ENCODE measurements around the gene ETV6.
"Not testable (repeated sequence)": the region's sequence is repeated elsewhere in the genome, so short reads cannot be mapped to it uniquely, and the experiment has no call there.

Gene ETV6

GRCh38 chr12:11905534-11905933 is 256.1 kb downstream of the ETV6 start:
- no peaks in the 10 kb centered on the region for H3K4me1 ChIP-seq (ENCODE audit: control insufficient read depth, insufficient read depth, low read length)
- H3K9me3 ChIP-seq (ENCODE audit: control insufficient read depth, insufficient read depth, low read depth, low read length): peaks cover 33% of the 10 kb centered on the region
- H3K27me3 ChIP-seq (ENCODE audit: control insufficient read depth, insufficient read depth, low read length): no peaks in the 10 kb centered on the region
- no peaks in the 10 kb centered on the region for H3K36me3 ChIP-seq (ENCODE audit: control insufficient read depth, insufficient read depth, low read length)
- no peak overlapping the region for H3K27ac ChIP-seq (ENCODE audit: low read depth, low read length)
- H3K4me3 ChIP-seq (ENCODE audit: low read depth, low read length): no peak overlapping the region
- no peak overlapping the region for H3K9ac ChIP-seq (ENCODE audit: low read length)

GRCh38 chr12:11906286-11906935 is 256.9 kb downstream of the ETV6 start:
- Histone ChIP-seq H3K9ac (ENCODE audit: low read length) (no peak overlapping the region), H3K9me3 (ENCODE audit: control insufficient read depth, insufficient read depth, low read depth, low read length) (peaks cover 33% of the 10 kb centered on the region), H3K27me3 (ENCODE audit: control insufficient read depth, insufficient read depth, low read length) (no peaks in the 10 kb centered on the region), H3K36me3 (ENCODE audit: control insufficient read depth, insufficient read depth, low read length) (no peaks in the 10 kb centered on the region), H3K4me1 (ENCODE audit: control insufficient read depth, insufficient read depth, low read length) (no peaks in the 10 kb centered on the region), H3K27ac (ENCODE audit: low read depth, low read length) (no peak overlapping the region), H3K4me3 (ENCODE audit: low read depth, low read length) (no peak overlapping the region)

GRCh38 chr12:11907625-11908024 is 258.2 kb downstream of the ETV6 start:
- Histone ChIP-seq H3K4me1 (ENCODE audit: control insufficient read depth, insufficient read depth, low read length) (no peaks in the 10 kb centered on the region), H3K27me3 (ENCODE audit: control insufficient read depth, insufficient read depth, low read length) (no peaks in the 10 kb centered on the region), H3K9ac (ENCODE audit: low read length) (no peak overlapping the region), H3K9me3 (ENCODE audit: control insufficient read depth, insufficient read depth, low read depth, low read length) (peaks cover 33% of the 10 kb centered on the region), H3K27ac (ENCODE audit: low read depth, low read length) (no peak overlapping the region), H3K36me3 (ENCODE audit: control insufficient read depth, insufficient read depth, low read length) (no peaks in the 10 kb centered on the region), H3K4me3 (ENCODE audit: low read depth, low read length) (no peak overlapping the region)

DNA sequence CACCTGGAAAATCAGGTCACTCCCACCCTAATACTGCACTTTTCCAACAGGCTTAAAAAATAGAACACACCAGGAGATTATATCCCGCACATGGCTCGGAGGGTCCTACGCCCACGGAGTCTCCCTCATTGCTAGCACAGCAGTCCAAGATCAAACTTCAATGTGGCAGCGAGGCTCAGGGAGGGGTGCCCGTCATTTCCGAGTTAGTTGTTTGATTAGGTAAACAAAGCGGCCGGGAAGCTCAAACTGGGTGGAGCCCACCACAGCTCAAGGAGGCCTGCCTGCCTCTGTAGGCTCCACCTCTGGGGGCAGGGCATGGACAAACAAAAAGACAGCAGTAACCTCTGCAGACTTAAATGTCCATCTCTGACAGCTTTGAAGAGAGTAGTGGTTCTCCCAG is 259.9 kb downstream of the ETV6 start:
- not testable (repeated sequence) for H3K4me3 ChIP-seq (ENCODE audit: low read depth, low read length); H3K4me1 ChIP-seq (ENCODE audit: control insufficient read depth, insufficient read depth, low read length); H3K27me3 ChIP-seq (ENCODE audit: control insufficient read depth, insufficient read depth, low read length); H3K9ac ChIP-seq (ENCODE audit: low read length); H3K27ac ChIP-seq (ENCODE audit: low read depth, low read length); H3K36me3 ChIP-seq (ENCODE audit: control insufficient read depth, insufficient read depth, low read length)
- H3K9me3 ChIP-seq (ENCODE audit: control insufficient read depth, insufficient read depth, low read depth, low read length): peaks cover 33% of the 10 kb centered on the region

GRCh38 chr12:11916113-11916512 is 266.6 kb downstream of the ETV6 start:
- Histone ChIP-seq H3K9ac (ENCODE audit: low read length) (no peak overlapping the region), H3K4me3 (ENCODE audit: low read depth, low read length) (no peak overlapping the region), H3K27me3 (ENCODE audit: control insufficient read depth, insufficient read depth, low read length) (no peaks in the 10 kb centered on the region), H3K9me3 (ENCODE audit: control insufficient read depth, insufficient read depth, low read depth, low read length) (no peaks in the 10 kb centered on the region), H3K36me3 (ENCODE audit: control insufficient read depth, insufficient read depth, low read length) (no peaks in the 10 kb centered on the region), H3K4me1 (ENCODE audit: control insufficient read depth, insufficient read depth, low read length) (no peaks in the 10 kb centered on the region; the same call in 1 of the 2 replicates), H3K27ac (ENCODE audit: low read depth, low read length) (no peak overlapping the region)

DNA sequence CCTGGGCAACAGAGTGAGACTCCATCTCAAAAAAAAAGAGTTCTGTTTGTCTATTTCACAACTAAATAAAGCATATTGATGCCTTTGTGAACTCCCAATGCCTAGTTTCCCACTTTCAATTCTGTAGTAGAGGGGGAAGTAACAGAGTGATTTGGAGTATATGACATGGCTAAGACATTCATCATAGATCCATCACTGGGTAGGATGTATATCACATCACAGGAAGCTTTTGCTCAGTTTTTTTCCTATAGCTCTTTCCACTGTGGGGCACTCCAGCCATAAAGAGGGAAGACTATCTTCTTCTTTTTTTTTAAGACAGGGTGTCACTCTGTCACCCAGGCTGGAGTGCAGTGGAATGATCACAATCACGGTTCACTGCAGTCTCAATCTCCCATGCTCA is 267.3 kb downstream of the ETV6 start:
- no peaks in the 10 kb centered on the region for H3K36me3 ChIP-seq (ENCODE audit: control insufficient read depth, insufficient read depth, low read length)

DNA sequence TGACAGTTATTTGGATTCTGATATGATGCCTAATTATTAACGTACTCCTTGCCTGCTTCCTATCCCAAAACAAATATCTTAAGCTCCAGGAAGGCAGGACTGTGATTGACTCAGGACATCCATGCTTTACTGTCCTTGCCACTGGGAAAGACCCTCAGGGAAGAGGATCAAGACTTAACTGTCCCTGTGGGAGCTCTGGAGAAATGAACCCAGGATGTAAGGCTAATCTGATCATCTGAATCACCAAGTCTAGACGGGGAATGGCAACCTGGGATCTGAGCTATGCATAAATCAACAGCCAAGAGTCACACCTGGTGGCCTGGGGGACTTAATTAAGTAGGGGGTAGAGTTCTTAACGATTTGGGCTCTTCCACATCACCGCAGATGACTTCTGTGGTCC is 268.0 kb downstream of the ETV6 start:
- Histone ChIP-seq H3K4me1 (ENCODE audit: control insufficient read depth, insufficient read depth, low read length) (no peaks in the 10 kb centered on the region; the same call in 1 of the 2 replicates), H3K27me3 (ENCODE audit: control insufficient read depth, insufficient read depth, low read length) (no peaks in the 10 kb centered on the region), H3K36me3 (ENCODE audit: control insufficient read depth, insufficient read depth, low read length) (no peaks in the 10 kb centered on the region), H3K9me3 (ENCODE audit: control insufficient read depth, insufficient read depth, low read depth, low read length) (no peaks in the 10 kb centered on the region), H3K27ac (ENCODE audit: low read depth, low read length) (no peak overlapping the region), H3K9ac (ENCODE audit: low read length) (no peak overlapping the region), H3K4me3 (ENCODE audit: low read depth, low read length) (no peak overlapping the region)

More for the DNA sequence above, 267.3 kb downstream of the ETV6 start:
- H3K27ac ChIP-seq (ENCODE audit: low read depth, low read length): no peak overlapping the region
- no peaks in the 10 kb centered on the region for H3K27me3 ChIP-seq (ENCODE audit: control insufficient read depth, insufficient read depth, low read length)
- no peak overlapping the region for H3K4me3 ChIP-seq (ENCODE audit: low read depth, low read length)
- H3K9me3 ChIP-seq (ENCODE audit: control insufficient read depth, insufficient read depth, low read depth, low read length): no peaks in the 10 kb centered on the region
- H3K4me1 ChIP-seq (ENCODE audit: control insufficient read depth, insufficient read depth, low read length): no peaks in the 10 kb centered on the region; the same call in 1 of the 2 replicates
- no peak overlapping the region for H3K9ac ChIP-seq (ENCODE audit: low read length)

GRCh38 chr12:11920231-11920630 is 270.8 kb downstream of the ETV6 start:
- no peaks in the 10 kb centered on the region for H3K36me3 ChIP-seq (ENCODE audit: control insufficient read depth, insufficient read depth, low read length)
- H3K9me3 ChIP-seq (ENCODE audit: control insufficient read depth, insufficient read depth, low read depth, low read length): no peaks in the 10 kb centered on the region
- H3K4me3 ChIP-seq (ENCODE audit: low read depth, low read length): no peak overlapping the region
- H3K4me1 ChIP-seq (ENCODE audit: control insufficient read depth, insufficient read depth, low read length): no peaks in the 10 kb centered on the region; the same call in 1 of the 2 replicates
- no peaks in the 10 kb centered on the region for H3K27me3 ChIP-seq (ENCODE audit: control insufficient read depth, insufficient read depth, low read length)
- H3K27ac ChIP-seq (ENCODE audit: low read depth, low read length): no peak overlapping the region
- no peak overlapping the region for H3K9ac ChIP-seq (ENCODE audit: low read length)

GRCh38 chr12:11922361-11922760 is 272.9 kb downstream of the ETV6 start:
- no peak overlapping the region for H3K27ac ChIP-seq (ENCODE audit: low read depth, low read length)
- H3K4me1 ChIP-seq (ENCODE audit: control insufficient read depth, insufficient read depth, low read length): peaks cover 2% of the 10 kb centered on the region; the same call in 1 of the 2 replicates
- H3K9me3 ChIP-seq (ENCODE audit: control insufficient read depth, insufficient read depth, low read depth, low read length): no peaks in the 10 kb centered on the region
- no peaks in the 10 kb centered on the region for H3K27me3 ChIP-seq (ENCODE audit: control insufficient read depth, insufficient read depth, low read length)
- H3K9ac ChIP-seq (ENCODE audit: low read length): no peak overlapping the region
- no peak overlapping the region for H3K4me3 ChIP-seq (ENCODE audit: low read depth, low read length)
- no peaks in the 10 kb centered on the region for H3K36me3 ChIP-seq (ENCODE audit: control insufficient read depth, insufficient read depth, low read length)

DNA sequence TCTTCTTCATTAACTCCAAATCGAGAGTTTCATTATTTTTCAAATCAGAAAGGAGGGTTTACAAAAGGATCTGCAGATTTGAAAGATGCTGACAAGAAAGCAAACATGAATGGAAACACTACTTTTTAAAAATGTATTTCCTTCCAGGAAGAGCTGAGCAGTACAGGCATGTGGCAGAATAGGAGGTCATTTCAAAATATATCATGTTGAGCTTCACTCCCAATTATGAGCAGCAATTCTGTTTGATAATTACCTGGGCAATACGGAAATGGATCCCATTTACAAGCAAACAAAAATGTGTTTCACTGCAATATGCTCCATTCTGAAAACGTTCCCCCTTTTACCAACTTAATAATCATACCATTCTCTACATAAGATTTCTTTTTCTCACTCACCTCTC is 273.6 kb downstream of the ETV6 start:
- Histone ChIP-seq H3K36me3 (ENCODE audit: control insufficient read depth, insufficient read depth, low read length) (no peaks in the 10 kb centered on the region), H3K9ac (ENCODE audit: low read length) (no peak overlapping the region), H3K9me3 (ENCODE audit: control insufficient read depth, insufficient read depth, low read depth, low read length) (no peaks in the 10 kb centered on the region), H3K27me3 (ENCODE audit: control insufficient read depth, insufficient read depth, low read length) (no peaks in the 10 kb centered on the region), H3K27ac (ENCODE audit: low read depth, low read length) (no peak overlapping the region), H3K4me3 (ENCODE audit: low read depth, low read length) (no peak overlapping the region), H3K4me1 (ENCODE audit: control insufficient read depth, insufficient read depth, low read length) (peaks cover 4% of the 10 kb centered on the region; the same call in 1 of the 2 replicates)

GRCh38 chr12:11927286-11927935 is 277.9 kb downstream of the ETV6 start:
- Histone ChIP-seq H3K4me1 (ENCODE audit: control insufficient read depth, insufficient read depth, low read length) (peaks cover 4% of the 10 kb centered on the region; the same call in 1 of the 2 replicates), H3K27me3 (ENCODE audit: control insufficient read depth, insufficient read depth, low read length) (no peaks in the 10 kb centered on the region), H3K27ac (ENCODE audit: low read depth, low read length) (no peak overlapping the region), H3K9ac (ENCODE audit: low read length) (peak overlapping the region; percentile 21), H3K4me3 (ENCODE audit: low read depth, low read length) (no peak overlapping the region), H3K9me3 (ENCODE audit: control insufficient read depth, insufficient read depth, low read depth, low read length) (no peaks in the 10 kb centered on the region), H3K36me3 (ENCODE audit: control insufficient read depth, insufficient read depth, low read length) (no peaks in the 10 kb centered on the region)

Measured in HUES6 (cell line).